OCI-LY7 (cell line): ENCODE measurements around the gene FAHD2B. TPM values are rescaled to one million over a fixed set of nuclear protein-coding genes. Genes with fewer than 3 reads are reported as not detected.
"Not testable (repeated sequence)": the region's sequence is repeated elsewhere in the genome, so short reads cannot be mapped to it uniquely, and the experiment has no call there.

Experiments
- BruUV-seq: library from RNA; stranded (reverse); fragments of 400-500 nt; replicated peaks from 2 replicates; lab custom pipeline; 2021; lab: Mats Ljungman, UMichigan
- CTCF ChIA-PET: fragments of 300-600 bp; sonication (Branson Sonifier 250); formaldehyde crosslinking; loops from one replicate; lab custom pipeline; 2022; ENCODE audit warnings: antibody characterized with exemption; ENCODE audit not compliant: unreplicated experiment; lab: Charles Lee
- POLR2A ChIA-PET: fragments of 300-600 bp; sonication (Branson Sonifier 250); formaldehyde crosslinking; loops from one replicate; lab custom pipeline; 2022; ENCODE audit warnings: antibody characterized with exemption; lab: Charles Lee
- DNase-seq: peaks from one replicate; pipeline ENCODE4 v3.0.0-alpha.2; 2015; ENCODE audit warnings: low spot score
- H2AFZ ChIP-seq: fragments of 200-600 bp; sonication (generic), shearing (Covaris generic); 2 replicates; pipeline ENCODE4 v1.6.1; 2014; ENCODE audit warnings: mild to moderate bottlenecking, antibody characterized with exemption, low read length, moderate library complexity
- H3K27ac ChIP-seq: fragments of 200-600 bp; sonication (generic); 2 replicates; pipeline ENCODE4 v1.5.1; 2014; ENCODE audit warnings: mixed run types, low read depth, mild to moderate bottlenecking, moderate library complexity, low read length, inconsistent platforms; ENCODE audit not compliant: poor library complexity, severe bottlenecking
- H3K36me3 ChIP-seq: fragments of 200-600 bp; sonication (generic); 2 replicates; pipeline ENCODE4 v1.6.1; 2014; ENCODE audit warnings: mild to moderate bottlenecking, antibody characterized with exemption, low read length, moderate library complexity, mixed read lengths; ENCODE audit not compliant: insufficient read depth
- H3K4me1 ChIP-seq: fragments of 200-600 bp; sonication (generic); 2 replicates; pipeline ENCODE4 v1.5.1; 2014; ENCODE audit warnings: mild to moderate bottlenecking, low read length; ENCODE audit not compliant: insufficient read depth, poor library complexity, severe bottlenecking
- H3K4me2 ChIP-seq: fragments of 200-600 bp; sonication (generic); 2 replicates; pipeline ENCODE4 v1.6.1; 2014; ENCODE audit warnings: mild to moderate bottlenecking, low read length
- H3K4me3 ChIP-seq: fragments of 200-600 bp; sonication (generic); 2 replicates; pipeline ENCODE4 v1.5.1; 2014; ENCODE audit warnings: mild to moderate bottlenecking, low read depth, low read length; ENCODE audit not compliant: poor library complexity, severe bottlenecking
- H3K79me2 ChIP-seq: fragments of 200-600 bp; sonication (generic); 2 replicates; pipeline ENCODE4 v1.6.1; 2016; ENCODE audit warnings: low read depth, mild to moderate bottlenecking, low read length, moderate library complexity, mixed read lengths; ENCODE audit not compliant: insufficient read depth
- H3K9me2 ChIP-seq: fragments of 200-600 bp; sonication (generic); 2 replicates; pipeline ENCODE4 v1.6.1; 2016; ENCODE audit warnings: mild to moderate bottlenecking, low read length, mixed read lengths; ENCODE audit not compliant: insufficient read depth
- H3K9me3 ChIP-seq: fragments of 200-600 bp; sonication (generic); 2 replicates; pipeline ENCODE4 v1.6.1; 2014; ENCODE audit warnings: mild to moderate bottlenecking, mixed run types, low read length, mixed read lengths
- H4K20me1 ChIP-seq: fragments of 200-600 bp; sonication (generic); 2 replicates; pipeline ENCODE4 v1.6.1; 2014; ENCODE audit warnings: mild to moderate bottlenecking, antibody characterized with exemption, low read length, moderate library complexity, mixed read lengths; ENCODE audit not compliant: insufficient read depth
- intact Hi-C: fragments of 100-400 bp; cut with micrococcal nuclease; formaldehyde crosslinking; loops from one replicate; pipeline ENCODE4 v1.10.0; 2022; ENCODE audit not compliant: unreplicated experiment
- total RNA-seq, 2 experiments: library from RNA; depleted of rRNA in 1 of 2; stranded (reverse); fragments of >200 nt in 1 of 2; shearing (Covaris generic) in 1 of 2; gene quantifications; 2 replicates each; pipeline ENCODE4 v1.2.3, GENCODE V29; 2014 to 2022
- TF ChIP-seq, protein P1 (sequence below): fragments of 200-600 bp; sonication (generic); conservative IDR thresholded peaks from 2 replicates; pipeline ENCODE4 v1.5.1; 2014; ENCODE audit warnings: mild to moderate bottlenecking, antibody characterized with exemption, low read length, moderate library complexity, mixed read lengths

Gene FAHD2B
- total RNA-seq, 2 experiments from 2014 or later: 23.4 to 39.1 TPM

DNA sequence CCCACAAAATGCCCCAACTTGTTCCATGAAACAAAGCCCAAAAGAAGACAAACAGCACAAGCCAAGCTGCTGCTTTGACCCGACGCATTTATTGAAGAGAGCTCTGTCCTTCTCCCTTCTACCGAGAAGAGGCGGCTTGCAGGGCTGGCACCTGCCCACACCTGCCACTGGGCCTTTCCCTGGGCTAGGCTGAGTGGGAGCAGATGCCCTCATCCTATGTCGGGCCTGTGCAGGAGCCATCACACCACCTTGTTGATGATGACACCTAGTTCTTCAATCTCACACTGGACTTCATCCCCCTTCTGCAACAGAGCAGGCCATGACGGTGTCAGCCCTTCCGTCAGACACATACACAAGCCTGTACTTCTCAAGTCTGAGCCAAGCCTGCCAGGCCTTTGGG is 11.2 kb downstream of the FAHD2B start:
- H4K20me1 ChIP-seq, H2AFZ ChIP-seq, H3K9me3 ChIP-seq, POLR2A ChIA-PET, DNase-seq, BruUV-seq, H3K9me2 ChIP-seq, intact Hi-C loops, H3K27ac ChIP-seq, H3K4me2 ChIP-seq, H3K79me2 ChIP-seq, H3K4me3 ChIP-seq, CTCF ChIA-PET, H3K4me1 ChIP-seq, H3K36me3 ChIP-seq: not testable (repeated sequence)

DNA sequence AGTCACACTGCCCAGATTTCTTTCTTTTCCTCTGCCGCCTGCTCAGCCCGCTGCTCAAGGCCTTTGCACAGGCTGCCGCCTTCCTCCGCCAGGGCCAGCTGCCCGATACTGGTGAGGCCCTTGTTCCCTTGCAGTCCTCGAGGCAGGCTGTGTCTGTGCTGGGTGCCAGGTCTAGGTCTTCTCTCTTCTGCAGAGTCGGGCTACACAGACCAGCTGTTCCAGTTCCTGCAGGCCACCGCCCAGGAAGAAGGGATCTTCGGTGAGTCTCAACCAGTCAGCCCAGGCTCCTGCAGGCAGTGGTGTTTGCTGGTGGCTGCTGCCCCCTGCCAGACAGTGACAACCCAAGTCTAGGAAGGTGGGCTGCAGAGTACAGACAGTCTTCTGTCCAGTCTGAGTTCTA is 12.5 kb downstream of the FAHD2B start:
- TF ChIP-seq, protein P1, sequence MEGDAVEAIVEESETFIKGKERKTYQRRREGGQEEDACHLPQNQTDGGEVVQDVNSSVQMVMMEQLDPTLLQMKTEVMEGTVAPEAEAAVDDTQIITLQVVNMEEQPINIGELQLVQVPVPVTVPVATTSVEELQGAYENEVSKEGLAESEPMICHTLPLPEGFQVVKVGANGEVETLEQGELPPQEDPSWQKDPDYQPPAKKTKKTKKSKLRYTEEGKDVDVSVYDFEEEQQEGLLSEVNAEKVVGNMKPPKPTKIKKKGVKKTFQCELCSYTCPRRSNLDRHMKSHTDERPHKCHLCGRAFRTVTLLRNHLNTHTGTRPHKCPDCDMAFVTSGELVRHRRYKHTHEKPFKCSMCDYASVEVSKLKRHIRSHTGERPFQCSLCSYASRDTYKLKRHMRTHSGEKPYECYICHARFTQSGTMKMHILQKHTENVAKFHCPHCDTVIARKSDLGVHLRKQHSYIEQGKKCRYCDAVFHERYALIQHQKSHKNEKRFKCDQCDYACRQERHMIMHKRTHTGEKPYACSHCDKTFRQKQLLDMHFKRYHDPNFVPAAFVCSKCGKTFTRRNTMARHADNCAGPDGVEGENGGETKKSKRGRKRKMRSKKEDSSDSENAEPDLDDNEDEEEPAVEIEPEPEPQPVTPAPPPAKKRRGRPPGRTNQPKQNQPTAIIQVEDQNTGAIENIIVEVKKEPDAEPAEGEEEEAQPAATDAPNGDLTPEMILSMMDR: 0 out of 2 replicates have a peak, but pooled peaks have one; percentile 35
- H3K27ac ChIP-seq, H3K4me3 ChIP-seq, CTCF ChIA-PET, intact Hi-C loops, H3K79me2 ChIP-seq, H3K9me3 ChIP-seq, H3K36me3 ChIP-seq, H4K20me1 ChIP-seq, POLR2A ChIA-PET, H2AFZ ChIP-seq, H3K4me2 ChIP-seq, H3K9me2 ChIP-seq, H3K4me1 ChIP-seq, BruUV-seq: not testable (repeated sequence)
- peak; percentile 21 for DNase-seq

DNA sequence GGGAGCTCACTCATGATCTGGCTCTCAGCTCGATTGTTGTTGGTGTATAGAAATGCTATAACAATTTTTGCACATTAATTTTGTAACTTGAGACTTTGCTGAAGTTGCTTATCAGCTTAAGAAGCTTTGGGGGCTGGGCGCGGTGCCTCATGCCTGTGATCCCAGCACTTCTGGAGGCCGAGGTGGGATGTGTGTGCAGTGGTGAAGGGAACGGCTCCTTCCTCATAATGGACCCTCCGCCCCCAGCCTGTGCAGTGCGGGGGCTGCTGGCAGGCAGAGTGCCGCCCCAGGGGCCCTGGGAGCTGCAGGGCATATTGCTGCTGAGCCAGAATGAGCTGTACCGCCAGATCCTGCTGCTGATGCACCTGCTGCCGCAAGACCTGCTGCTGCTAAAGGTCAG is 13.8 kb downstream of the FAHD2B start:
- H3K4me2 ChIP-seq, POLR2A ChIA-PET, BruUV-seq, H3K27ac ChIP-seq, H3K36me3 ChIP-seq, intact Hi-C loops, H3K9me2 ChIP-seq, DNase-seq, H4K20me1 ChIP-seq, H3K79me2 ChIP-seq, H3K4me1 ChIP-seq, H2AFZ ChIP-seq, H3K9me3 ChIP-seq, H3K4me3 ChIP-seq, CTCF ChIA-PET: not testable (repeated sequence)

DNA sequence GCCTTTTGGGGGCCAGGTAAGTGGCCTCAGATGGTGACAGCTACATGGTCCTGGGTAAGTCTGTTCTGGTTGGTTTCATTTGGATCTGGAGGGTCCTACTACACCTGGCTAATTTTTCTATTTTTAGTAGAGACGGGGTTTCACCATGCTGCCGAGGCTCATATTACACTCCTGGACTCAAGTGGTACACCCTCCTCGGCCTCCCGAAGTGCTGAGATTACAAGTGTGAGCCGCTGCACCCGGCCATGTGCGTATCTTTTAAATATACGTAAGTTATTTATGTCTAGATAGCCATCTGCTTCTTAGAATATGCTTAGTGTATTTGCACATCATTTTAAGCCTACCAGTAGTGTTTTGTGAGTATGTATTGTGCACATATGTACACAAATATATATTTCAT is 17.5 kb downstream of the FAHD2B start:
- POLR2A ChIA-PET, BruUV-seq: not testable (repeated sequence)

GRCh38 chr2:97070915-97071314 is 23.8 kb downstream of the FAHD2B start:
- H2AFZ ChIP-seq, DNase-seq, intact Hi-C loops, H4K20me1 ChIP-seq, H3K4me1 ChIP-seq, CTCF ChIA-PET, H3K79me2 ChIP-seq, H3K9me2 ChIP-seq, H3K36me3 ChIP-seq, H3K27ac ChIP-seq, H3K4me3 ChIP-seq, H3K4me2 ChIP-seq, BruUV-seq, POLR2A ChIA-PET, H3K9me3 ChIP-seq: not testable (repeated sequence)

More for the DNA sequence above, 17.5 kb downstream of the FAHD2B start:
- H3K36me3 ChIP-seq, H3K4me3 ChIP-seq, H3K9me3 ChIP-seq, H4K20me1 ChIP-seq, DNase-seq, H3K9me2 ChIP-seq, H3K79me2 ChIP-seq, H3K27ac ChIP-seq, CTCF ChIA-PET, intact Hi-C loops, H3K4me1 ChIP-seq, H2AFZ ChIP-seq, H3K4me2 ChIP-seq: not testable (repeated sequence)

DNA sequence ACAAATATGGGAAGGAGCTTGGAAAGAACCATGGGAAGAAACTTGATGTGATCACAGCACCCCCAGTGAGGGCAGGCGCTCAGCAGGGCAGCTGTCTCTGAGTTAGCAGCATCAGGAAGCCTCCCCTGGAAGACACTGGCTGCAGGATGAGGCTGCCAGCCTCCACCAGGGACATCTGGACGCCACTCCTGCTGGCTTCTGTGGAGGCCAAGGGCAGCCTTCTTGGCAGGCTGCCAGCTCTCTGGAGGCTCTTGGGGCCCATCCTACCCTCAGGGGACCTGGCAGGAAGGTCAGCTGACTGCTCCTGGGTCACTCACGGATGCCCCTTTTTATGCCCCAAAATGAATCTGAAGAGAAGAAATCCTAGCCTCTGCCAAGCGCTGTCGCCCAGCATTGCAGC is 26.0 kb downstream of the FAHD2B start:
- H3K4me2 ChIP-seq, BruUV-seq, POLR2A ChIA-PET, H3K27ac ChIP-seq, H3K79me2 ChIP-seq, H3K36me3 ChIP-seq, H3K9me3 ChIP-seq, H2AFZ ChIP-seq, H3K4me1 ChIP-seq, H4K20me1 ChIP-seq, H3K4me3 ChIP-seq, CTCF ChIA-PET, intact Hi-C loops, DNase-seq, H3K9me2 ChIP-seq: not testable (repeated sequence)
